GM21717 (cell line): ENCODE data around the gene HDAC6.
A peak's percentile ranks its signal among the peaks of the same experiment; 100 is the strongest.
"Not testable (repeated sequence)": the region's sequence is repeated elsewhere in the genome, so short reads cannot be mapped to it uniquely, and the experiment has no call there.

Experiments
- ATAC-seq: cut with Tn5 transposase; IDR thresholded peaks from one replicate; pipeline ENCODE4 v1.9.1; 2021; ENCODE audit warnings: mild to moderate bottlenecking, moderate library complexity; ENCODE audit not compliant: unreplicated experiment

HDAC6 gene

DNA sequence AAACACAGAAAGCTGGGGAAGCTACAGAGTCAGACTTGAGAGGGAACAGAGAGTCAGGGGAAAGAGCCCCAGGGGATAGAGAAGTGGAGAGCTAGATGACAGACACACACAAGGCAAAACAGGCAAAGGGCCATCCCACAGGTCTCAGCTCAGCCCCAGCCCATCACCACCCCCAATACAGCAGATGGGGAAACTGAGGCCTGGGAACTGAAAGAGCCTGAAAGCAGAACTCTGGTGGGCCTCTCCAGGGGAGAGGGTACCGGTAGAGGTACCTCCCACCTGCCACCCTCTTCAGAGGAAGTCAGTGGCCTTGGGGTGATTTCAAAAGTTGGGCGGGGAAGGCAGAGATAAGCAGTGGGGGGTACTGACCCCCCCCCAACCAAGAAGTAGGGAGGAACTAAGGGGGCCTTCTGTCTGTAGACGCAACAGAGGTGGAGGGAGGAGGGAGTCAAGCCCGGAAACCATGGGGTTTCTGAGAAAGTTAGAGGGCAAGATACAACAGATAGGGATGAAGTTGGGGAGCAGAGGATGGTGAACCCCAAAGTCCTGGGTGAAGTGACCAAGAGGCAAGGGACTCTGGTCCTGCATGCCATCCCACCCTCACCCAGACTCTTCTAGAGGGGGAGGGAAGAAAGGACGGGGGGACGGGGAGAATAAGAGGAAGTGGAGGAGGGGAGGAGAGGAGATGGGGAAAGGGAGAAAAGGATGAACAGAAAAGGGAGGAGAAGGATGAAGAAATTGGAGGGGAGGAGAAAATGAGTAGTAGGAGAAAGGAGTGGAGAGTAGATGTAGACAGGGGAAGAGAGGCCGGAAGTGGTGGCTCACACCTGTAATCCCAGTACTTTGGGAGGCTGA lies 12.3 kb upstream of the HDAC6 start:
- no peak for ATAC-seq

DNA sequence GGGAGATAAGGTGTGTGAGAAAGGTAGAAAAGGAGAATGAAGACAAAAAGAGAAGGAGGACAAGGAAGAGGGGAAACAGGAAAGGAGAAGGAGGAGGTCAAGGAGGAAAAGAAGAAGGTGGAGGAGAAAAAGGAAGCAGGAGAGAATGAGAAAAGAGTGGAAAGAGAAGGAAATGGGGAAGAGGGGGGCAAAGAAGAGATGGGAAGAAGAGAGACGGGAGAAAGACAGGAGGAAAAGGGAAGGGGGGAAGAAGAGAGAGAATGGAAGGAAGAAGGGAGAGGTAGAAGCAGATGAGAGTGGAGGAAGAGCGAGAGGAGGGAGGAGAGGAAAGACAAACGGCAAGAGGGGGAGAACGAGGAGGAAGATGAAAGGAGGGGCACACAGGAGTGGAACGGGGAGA lies 11.4 kb upstream of the HDAC6 start:
- no peak for ATAC-seq

DNA sequence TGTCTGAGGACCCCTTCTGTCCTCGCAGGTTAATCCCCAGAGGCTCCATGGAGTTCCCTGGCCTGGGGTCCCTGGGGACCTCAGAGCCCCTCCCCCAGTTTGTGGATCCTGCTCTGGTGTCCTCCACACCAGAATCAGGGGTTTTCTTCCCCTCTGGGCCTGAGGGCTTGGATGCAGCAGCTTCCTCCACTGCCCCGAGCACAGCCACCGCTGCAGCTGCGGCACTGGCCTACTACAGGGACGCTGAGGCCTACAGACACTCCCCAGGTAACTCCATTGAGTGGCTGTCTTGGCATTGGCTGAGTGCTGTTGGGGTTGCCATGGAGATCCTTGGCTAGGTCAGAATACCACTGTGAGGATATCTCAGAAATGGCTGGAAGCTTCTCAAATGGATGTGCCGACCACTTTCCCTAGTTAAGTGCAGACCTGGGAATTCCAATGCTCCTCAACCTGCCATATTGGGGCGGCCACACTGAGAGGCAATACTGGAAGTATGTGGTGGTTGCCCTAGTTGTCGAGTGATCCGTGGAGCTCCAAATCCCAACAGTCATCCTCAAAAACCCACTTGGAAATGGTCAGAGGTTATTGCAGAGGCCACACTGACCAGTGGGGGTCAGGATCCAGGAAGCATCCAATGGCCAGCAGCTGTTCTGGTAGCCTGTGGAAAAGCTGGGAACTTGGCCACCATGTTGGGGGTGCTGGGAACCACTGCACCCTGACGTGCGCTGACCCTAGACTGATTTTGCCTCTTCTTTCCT lies 10.6 kb upstream of the HDAC6 start:
- ATAC-seq, result no peak

DNA sequence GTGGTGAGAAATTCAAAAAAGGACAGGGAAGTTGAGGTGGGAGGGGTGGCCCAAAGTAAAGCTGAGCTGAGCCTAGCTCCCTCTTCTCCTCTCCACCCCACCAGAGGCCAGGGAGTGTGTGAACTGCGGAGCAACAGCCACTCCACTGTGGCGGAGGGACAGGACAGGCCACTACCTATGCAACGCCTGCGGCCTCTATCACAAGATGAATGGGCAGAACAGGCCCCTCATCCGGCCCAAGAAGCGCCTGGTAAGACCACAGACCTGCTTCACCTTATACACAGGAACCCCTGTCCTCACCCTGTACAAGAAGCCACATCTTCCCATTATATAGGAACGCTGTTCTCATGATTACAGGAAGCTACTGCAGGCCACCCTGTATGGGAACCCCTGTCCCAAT lies 9.6 kb upstream of the HDAC6 start:
- no peak for ATAC-seq

DNA sequence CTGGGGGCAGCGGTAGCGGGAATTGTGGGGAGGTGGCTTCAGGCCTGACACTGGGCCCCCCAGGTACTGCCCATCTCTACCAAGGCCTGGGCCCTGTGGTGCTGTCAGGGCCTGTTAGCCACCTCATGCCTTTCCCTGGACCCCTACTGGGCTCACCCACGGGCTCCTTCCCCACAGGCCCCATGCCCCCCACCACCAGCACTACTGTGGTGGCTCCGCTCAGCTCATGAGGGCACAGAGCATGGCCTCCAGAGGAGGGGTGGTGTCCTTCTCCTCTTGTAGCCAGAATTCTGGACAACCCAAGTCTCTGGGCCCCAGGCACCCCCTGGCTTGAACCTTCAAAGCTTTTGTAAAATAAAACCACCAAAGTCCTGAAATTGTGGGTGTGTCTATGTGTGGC lies 7.9 kb upstream of the HDAC6 start:
- no peak for ATAC-seq

DNA sequence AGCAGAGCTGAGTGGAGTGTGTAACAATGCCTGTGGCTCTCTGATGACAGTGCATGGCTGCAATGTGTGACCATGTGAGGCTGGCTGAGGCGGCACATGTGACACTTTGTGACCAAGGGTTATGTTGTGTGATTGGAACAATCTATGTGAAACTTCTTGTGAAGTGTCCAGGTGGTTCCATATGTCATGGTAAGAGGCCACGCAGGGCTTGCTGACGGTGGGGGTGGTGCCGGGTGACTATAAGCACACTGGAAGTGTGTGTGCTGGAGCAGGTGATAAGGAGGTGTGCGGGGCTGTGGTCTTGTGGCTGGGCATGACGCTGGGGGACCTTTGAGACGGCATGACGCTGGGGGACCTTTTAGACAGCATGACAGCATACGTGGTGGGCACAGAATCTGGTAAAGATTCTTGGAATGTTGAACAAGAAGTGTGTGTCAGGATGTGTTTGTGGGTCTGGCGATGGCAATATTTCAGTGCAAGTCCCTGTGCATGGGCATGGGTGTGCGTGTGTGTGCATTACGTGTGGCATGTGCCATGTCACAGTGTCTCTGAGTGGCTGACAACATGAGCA lies 7.4 kb upstream of the HDAC6 start:
- no peak for ATAC-seq

DNA sequence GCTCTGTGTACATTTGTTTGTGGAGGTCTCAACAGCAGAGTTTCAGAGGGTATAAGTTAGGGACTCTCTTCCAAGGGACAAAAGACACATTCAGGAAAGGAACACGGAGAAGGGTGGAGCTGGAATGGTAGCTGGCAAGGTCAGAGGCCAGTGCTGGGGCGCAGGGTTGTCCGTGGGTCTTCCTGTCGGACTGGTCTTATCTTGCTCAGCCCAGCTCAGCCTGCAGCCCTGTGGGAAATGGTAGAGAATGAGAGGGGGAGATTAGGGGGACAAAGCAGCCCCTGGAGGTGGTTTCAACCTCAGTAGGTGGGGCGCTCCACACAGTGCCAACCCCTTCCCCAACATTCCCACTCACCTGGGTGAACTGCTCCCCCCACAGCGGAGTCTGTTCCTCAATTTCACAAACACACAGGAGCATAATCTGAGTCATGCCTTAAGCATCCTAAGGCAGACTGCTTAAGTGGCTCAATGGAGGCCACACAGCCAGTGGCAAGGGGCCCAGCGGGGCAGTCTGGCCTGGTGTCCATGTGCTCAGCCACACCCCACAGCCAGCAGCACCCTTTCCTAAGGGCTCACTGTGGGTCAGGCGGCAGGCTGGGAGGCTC lies 6.9 kb upstream of the HDAC6 start:
- no peak for ATAC-seq

DNA sequence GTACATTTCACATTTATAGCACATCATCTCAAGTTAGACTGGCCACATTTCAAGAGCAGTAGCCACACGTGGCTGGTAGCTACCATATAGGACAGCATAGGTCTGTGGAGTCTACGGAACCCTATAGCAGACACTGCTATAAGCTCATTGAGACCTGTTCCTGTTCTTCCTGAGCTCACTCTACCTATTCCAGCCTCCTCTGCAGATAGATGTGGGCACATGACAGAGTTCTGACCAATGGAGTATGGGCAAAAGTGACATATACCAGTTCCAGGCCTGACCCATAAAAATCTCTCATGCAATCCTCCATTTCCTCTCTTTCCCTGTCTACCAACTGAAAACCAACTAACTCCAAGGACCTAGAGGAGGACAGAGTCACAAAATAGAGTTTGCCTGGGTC lies 3.5 kb upstream of the HDAC6 start:
- no peak for ATAC-seq

DNA sequence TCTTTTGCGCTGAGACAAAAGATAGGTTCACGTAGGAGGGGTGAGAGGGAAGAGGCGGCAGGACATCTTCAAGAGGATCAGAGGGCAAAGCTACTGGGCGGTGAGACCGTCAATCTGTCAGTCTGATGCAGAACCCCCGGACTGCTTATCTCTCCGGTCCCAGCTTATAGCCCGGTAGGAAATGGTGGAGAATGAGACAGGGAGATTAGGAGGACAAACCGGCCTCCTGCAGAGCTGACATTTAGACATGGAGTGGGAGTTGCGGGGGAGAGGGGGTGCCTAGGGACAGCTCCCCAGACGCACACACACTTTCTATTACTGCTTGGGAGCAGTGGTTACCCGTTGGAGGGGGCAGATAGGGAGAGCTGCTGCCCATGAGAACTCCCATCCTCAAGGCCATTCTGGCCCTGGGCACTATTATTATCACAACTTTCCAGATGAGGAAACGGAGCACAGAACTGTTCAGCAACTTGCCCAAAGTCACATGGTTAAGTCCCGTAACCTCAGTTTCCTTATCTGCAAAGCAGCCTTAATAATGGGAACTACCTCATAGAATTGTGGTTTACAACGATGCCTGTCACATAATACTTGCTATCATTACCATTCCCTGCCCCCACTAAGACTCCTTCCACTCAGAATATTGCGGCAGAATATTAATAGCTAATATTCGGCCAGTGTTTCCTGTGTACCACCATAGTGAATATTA lies 1.1 kb upstream of the HDAC6 start:
- no peak for ATAC-seq

DNA sequence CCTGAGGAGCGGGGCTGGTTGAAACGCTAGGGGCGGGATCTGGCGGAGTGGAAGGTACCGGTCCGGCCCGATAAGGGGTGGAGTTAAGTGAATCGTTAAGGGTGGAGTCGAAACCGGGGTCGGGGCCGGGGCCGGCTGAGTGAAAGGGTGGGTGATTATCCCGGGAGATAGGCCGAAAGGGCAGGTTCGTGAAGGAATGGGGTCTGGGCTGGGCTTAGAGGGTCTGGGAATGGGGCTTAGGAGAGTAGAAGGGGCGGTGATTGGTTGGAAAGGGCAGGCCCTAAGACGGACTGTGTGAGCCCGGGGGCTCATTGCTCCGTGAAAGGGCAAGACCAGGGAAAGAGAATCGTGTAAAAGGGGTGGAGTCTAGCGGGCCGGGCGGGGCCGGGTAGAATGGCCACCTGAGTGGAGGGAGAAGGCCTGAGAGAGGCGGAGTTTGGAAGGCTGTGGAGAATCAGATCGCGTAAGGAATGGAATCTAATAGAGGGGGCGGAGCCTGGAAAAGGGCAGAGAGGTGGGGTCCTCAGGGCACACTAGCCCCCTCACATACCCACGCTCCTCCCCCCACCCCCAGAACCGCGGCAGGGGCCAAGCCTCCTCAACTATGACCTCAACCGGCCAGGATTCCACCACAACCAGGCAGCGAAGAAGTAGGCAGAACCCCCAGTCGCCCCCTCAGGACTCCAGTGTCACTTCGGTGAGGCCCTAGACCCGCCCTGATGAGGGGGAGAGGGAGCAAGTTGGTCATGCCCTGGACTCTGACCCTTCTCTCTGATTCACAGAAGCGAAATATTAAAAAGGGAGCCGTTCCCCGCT lies 430 bp downstream of the HDAC6 start:
- peak; percentile 36 for ATAC-seq

DNA sequence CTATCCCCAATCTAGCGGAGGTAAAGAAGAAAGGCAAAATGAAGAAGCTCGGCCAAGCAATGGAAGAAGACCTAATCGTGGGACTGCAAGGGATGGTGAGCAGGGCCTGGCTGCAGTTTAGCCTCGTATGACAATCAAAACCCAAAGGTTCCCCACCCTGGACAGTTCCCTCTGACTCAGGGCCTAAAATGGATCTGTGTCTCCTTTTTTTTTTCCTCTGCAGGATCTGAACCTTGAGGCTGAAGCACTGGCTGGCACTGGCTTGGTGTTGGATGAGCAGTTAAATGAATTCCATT lies 986 bp downstream of the HDAC6 start:
- ATAC-seq, result no peak

DNA sequence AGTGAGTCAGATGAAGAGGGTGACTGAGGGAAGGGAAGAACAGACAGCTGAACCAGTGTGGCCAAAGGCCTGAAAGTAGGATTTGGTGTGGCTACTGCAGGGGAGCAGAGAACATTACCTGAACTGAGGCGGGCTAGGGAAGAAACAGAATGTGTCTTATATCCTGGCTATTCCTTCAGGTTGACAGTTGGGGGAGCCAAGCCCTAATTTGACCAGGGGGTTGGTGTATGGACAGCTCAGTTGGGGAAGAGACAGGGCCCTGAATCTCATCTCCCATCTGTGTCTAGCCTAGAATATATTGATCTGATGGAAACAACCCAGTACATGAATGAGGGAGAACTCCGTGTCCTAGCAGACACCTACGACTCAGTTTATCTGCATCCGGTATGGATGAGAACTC lies 4.2 kb downstream of the HDAC6 start:
- no peak for ATAC-seq

DNA sequence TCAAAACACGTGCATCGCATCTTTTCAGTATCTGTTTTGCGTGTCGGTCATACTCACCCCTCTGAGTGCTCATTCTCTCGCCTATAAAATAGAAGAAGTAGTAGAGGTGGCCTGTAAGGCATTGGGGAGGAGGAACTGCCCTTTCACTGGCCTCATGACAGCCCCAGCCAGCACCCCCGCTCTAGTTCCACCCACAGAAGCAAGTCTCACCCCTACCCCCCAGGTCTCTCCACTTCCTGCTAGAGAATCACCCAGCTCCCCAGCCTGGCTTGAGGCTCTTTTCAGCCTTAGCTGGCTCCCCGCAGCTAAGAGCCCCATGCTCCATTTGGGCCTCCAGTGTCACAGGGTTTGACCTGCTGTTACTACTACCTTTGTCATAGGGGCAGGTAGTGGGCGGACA lies 11.8 kb downstream of the HDAC6 start:
- ATAC-seq, result no peak

DNA sequence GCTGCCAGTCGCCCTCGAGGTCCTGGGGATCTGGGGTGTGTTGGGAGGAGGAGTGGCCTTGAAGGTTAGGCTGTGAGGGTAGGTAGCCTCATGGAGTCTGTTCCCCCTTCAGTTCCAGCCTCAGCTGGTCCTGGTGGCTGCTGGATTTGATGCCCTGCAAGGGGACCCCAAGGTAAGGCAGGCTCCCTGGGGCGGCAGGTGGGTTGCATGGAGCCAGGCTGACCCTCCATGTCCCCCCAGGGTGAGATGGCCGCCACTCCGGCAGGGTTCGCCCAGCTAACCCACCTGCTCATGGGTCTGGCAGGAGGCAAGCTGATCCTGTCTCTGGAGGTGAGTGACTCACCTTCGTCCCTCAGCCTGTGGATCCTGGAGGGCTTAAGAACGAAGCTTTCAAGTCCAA lies 12.9 kb downstream of the HDAC6 start:
- no peak for ATAC-seq

DNA sequence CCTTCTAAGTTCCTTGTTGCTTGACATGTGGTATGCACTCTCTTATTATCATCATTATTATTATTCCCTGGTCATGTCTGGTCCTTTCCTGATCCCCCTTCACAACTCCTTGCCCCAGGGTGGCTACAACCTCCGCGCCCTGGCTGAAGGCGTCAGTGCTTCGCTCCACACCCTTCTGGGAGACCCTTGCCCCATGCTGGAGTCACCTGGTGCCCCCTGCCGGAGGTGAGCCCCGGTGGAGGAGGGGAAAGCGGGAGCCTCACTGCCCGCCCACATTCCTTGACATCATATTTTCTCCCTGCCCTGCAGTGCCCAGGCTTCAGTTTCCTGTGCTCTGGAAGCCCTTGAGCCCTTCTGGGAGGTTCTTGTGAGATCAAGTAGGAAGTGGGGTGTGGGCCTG lies 13.4 kb downstream of the HDAC6 start:
- no peak for ATAC-seq

DNA sequence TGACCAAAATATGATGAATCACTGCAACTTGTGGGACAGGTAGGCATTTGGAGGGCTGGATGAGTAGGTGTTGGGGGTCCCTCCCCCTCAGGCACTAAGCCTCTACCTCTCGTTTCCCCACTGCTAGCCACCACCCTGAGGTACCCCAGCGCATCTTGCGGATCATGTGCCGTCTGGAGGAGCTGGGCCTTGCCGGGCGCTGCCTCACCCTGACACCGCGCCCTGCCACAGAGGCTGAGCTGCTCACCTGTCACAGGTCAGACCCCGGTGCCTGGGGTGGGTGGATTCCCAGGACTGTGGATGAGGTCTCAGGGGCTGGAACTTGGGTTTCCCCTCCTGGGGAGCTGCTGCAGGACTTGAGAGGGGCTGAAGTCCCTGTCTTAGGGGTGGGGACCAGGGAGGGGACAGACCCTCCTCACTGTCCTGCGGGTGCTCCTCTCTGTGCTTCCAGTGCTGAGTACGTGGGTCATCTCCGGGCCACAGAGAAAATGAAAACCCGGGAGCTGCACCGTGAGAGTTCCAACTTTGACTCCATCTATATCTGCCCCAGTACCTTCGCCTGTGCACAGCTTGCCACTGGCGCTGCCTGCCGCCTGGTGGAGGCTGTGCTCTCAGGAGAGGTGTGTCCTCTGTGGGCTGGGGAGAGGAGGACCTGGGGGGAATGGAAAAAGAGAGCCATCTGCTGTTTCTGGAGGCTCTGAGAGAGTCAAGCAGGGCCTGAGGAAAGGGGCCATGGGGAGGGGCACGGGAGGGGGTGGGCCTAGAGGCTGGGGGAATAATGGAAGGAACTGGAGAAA lies 14.3 kb downstream of the HDAC6 start:
- ATAC-seq, result no peak

DNA sequence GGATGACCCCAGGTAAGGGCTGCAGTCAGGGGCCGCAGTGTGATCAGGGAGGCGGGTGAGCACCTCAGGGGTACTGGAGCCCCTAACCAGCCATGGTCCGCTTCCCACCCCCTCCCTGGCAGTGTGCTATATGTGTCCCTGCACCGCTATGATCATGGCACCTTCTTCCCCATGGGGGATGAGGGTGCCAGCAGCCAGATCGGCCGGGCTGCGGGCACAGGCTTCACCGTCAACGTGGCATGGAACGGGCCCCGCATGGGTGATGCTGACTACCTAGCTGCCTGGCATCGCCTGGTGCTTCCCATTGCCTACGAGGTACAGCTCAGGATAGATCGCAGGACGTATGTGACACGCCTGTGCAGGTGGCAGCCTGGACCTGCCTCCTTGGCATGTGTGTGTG lies 16.2 kb downstream of the HDAC6 start:
- ATAC-seq, result no peak

DNA sequence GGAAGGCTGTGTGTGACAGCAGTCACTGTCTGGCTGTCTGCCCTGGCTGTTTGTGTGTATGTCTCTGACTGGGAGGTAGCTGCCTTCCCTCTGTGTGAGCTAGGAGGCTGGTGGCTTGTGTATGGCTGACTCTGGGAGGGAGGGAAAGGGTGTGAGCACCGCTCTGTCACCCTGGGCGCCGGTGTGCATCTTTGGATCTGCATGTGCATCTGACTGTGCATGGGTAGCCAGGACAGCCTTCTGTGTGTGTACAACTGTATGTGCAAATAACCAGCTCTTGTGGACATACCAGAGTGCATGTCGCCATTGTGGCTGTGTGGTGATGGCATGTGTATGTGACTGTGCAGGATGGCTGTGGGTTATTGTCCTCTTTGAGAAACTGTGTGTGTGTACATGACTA lies 17.0 kb downstream of the HDAC6 start:
- ATAC-seq, result no peak

DNA sequence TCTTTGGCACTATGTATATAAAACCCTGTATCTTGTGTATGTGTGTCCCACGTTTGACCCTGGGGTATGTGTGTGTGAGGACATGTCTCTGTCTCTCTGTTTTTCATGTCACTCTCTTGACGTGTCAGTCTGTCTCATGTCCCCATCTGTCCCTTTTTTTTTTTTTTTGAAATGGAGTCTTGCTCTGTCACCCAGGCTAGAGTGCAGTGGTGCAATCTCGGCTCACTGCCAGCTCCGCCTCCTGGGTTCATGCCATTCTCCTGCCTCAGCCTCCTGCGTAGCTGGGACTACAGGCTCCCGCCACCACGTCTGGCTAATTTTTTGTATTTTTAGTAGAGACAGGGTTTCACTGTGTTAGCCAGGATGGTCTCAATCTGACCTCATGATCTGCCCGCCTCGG lies 17.5 kb downstream of the HDAC6 start:
- not testable (repeated sequence) for ATAC-seq

DNA sequence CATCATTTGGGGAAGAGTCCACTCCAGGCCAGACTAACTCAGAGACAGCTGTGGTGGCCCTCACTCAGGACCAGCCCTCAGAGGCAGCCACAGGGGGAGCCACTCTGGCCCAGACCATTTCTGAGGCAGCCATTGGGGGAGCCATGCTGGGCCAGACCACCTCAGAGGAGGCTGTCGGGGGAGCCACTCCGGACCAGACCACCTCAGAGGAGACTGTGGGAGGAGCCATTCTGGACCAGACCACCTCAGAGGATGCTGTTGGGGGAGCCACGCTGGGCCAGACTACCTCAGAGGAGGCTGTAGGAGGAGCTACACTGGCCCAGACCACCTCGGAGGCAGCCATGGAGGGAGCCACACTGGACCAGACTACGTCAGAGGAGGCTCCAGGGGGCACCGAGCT lies 21.2 kb downstream of the HDAC6 start:
- no peak for ATAC-seq
